Activated CD4-positive, alpha-beta T cell treated with anti-CD3 and anti-CD28 coated beads for 24 hours (primary cell): ENCODE measurements around the gene KCTD7.
"Not testable (repeated sequence)": the region's sequence is repeated elsewhere in the genome, so short reads cannot be mapped to it uniquely, and the experiment has no call there.

Source experiments
- DNase-seq, 2 donors: peaks; one replicate each; pipeline ENCODE4 v3.0.0-alpha.2; 2020; ENCODE audit warnings: low read depth in 2 of 2

The KCTD7 gene

DNA sequence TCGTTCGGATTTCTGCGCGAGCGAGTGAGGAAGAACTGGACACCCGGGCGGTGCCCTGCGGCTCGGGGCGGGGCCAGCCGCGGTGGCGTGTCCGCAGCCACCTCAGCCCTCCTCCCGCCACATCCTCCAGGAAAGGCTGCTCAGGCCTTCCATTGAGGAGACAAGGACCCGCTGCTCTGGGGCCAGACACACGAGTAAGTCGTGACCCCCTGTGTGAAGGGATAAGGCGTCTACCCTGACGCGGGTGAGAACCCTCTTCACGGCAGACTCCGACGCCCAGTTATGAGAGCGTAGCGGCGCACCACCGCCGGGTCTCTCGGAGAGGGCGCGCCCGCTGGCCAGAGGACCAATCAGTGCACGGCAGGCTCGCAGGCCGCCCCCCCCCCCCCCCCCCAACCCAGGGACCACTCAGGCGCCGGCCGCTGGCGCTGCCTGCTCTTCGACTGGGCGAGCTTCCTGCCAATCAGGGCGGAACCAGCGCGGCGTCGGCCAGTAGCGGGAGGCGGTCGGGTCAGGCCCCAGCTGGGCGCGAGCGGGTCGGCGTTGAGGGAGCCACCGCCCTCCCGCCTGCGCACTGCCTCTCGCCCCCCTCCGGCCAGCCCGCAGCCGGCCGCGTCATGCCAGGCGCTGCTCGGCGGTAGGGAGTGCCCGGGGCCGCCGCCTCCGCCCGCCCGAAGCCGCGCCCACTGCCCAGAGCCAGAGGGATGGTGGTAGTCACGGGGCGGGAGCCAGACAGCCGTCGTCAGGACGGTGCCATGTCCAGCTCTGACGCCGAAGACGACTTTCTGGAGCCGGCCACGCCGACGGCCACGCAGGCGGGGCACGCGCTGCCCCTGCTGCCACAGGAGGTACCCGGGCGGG is at the start of gene KCTD7:
Gene KCTD7 (plus strand): TSS at position 521 of the 861 bp plus-strand sequence. CDS start 184 bp downstream, at position 705.
- peak; percentile 88 to 90 for DNase-seq

DNA sequence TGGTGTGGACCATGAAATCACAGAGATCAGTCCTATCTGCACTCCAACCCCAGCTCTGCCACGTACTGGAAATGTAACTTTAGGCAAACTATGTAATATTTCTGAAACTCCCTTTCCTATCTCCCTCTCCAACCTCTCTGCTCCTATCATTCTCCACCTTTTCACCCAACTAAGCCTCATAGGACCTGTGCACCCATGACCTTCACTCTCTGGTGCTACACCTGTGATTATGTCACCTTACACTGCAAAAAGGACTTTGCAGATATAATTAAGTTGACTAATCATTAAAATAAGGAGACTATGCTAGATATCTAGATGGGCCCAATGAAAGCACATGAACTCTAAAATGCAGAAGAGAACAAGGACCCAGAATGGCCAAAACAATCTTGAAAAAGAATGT is 48.3 kb upstream of the KCTD7 start:
- DNase-seq: not testable (repeated sequence)

DNA sequence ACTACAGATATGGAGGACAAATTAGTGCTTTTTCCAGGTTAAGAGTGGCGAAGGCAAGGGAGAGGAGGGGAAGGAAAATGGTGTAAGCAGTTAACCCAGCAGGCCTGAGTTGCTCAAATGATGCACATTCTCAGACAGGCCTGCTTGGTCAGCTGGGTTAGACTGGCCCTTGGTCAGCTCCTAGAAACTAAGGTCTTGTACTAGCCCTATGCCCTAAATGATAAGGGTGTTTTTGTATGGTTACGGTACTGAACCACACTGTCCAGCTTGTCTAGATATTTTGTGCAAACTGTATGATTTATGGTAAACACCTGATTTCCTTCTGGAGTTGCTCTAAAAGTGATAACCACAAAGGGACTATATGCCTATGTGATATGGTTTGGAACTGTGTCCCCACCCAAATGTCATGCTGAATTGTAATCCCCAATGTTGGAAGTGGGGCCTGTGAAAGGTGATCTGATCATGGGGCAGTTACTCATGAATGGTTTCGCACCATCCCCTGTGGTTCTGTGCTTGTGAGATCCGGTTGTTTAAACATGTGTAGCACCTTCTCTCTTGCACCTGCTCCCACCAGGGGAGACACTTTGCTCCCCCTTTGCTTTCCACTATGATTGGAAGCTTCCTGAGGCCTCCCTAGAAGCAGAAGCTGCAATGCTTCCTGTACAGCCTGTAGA is 45.7 kb upstream of the KCTD7 start:
- not testable (repeated sequence) for DNase-seq

DNA sequence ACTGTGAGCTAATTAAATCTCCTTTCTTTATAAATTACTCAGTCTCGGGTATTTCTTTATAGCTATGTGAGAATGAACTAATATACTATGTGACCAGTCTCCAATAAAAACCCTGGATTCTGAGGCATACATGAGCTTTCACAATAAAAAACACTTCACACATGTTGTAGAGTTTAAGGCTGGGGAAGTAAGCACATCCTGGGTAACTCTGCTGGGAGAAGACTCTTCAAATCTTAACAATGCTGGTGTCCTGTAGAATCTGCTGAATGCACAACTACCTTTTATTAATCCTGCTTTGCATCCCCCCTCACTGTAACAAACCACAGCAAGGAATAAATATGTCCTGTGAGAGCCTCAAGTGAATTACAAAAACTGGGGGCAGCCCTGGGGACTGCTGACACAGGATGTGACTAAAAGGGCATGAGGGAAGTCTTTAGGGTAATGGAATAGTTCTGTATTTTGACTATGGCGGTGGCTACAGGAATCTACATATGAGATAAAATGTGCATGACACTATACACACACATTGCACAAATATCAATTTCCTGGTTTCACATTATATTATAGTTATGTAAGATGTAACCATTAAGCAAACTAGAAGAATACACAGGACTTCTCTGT is 45.1 kb upstream of the KCTD7 start:
- DNase-seq: no peak

DNA sequence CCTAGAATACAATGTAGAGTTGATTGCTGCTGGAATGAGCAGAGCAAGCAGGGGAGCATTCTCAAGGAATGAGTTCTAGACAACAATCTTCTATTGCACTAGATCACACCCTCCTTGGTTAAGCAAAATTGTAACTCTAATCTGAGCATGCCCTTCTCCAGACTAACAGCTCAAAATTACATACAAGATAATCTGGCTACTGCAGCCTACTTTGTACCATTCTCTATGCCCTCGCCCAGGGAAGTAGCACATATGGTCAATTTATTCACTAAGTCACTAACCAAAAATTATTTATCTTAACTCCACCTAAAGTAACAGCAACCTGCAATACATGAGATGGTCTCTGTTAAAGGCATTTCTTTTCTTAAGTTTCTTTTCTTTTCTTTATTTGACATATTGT is 42.5 kb upstream of the KCTD7 start:
- no peak for DNase-seq

DNA sequence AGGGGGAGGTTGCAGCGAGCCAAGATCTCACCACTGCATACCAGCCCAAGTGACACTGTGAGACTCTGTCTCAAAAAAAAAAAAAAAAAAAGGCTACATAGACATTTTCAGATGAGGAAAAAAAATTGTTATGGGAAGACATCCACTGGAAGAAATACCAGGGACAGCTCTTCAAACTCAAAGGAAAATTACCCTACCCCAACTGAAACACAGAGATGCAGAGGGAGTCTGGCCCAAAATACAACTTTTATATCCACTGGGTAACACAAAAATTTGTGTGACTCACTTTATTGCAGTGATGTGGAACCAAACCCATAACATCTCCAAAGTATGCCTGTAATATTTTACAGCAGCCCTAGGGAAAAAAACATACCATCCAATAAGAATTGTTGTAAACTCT is 40.5 kb upstream of the KCTD7 start:
- not testable (repeated sequence) for DNase-seq

DNA sequence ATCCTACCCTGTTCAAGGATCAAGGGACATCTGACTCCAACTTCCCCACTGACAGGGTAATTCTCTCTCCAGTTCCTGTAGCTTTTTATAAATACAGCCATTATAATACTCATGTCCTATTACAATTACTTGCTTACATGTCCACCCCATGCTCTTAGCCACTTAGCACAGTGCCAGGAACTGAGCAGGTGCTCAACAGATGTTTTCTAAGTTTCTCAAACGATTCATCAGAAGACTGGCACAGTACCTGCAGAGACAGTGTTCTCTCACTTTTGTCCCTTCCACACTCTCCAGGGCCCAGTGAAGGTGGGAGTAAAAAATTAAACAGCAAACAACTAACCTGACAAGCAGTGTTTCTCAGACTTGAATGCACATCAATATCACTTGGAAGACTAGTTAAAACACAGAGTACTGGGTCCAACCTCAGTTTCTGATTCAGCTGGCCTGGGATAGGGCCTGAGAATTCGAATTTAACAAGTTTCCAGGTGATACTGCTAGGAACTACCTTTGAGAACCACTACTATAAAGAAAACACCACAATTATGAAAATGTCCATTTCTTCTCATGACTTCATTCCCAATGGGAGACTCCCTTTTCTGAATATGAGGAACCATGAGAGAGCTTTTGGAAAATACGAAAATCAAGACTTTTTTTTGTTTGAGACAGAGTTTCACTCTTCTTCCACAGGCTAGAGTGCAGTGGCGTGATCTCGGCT is 39.7 kb upstream of the KCTD7 start:
- DNase-seq: not testable (repeated sequence)

DNA sequence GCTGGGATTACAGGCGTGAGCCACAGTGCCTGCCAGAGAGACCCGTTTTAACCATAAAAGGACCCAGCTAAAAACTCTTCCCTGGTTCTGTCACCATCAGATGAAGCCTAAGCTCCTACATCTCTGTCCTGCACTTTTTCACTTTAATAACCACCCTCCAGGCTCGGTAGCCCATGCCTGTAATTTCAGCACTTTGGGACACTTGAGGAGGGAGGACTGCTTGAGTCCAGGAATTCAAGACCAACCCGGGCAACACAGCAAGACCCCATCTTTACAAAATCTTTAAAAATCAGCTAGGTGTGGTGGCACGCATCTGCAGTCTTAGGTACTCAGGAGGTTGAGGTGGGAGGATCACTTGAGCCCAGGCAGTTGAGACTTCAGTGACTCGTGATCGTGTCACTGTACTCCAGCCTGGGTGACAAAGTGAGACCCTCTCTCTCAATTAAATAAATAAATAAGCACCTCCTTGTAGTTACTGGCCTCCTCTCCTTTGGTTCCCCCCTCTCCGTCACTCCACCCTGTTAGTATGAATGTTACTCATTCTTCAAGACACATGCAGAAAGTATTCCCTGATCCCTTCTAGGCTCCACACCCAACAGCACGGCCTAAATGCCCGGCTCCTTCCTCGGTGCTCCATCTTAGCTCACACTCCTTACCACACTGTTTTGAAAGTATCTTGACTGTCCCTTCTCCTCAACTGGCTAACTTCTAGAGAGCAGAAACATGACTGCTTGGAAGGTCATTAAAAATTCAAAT is 38.2 kb upstream of the KCTD7 start:
- not testable (repeated sequence) for DNase-seq

DNA sequence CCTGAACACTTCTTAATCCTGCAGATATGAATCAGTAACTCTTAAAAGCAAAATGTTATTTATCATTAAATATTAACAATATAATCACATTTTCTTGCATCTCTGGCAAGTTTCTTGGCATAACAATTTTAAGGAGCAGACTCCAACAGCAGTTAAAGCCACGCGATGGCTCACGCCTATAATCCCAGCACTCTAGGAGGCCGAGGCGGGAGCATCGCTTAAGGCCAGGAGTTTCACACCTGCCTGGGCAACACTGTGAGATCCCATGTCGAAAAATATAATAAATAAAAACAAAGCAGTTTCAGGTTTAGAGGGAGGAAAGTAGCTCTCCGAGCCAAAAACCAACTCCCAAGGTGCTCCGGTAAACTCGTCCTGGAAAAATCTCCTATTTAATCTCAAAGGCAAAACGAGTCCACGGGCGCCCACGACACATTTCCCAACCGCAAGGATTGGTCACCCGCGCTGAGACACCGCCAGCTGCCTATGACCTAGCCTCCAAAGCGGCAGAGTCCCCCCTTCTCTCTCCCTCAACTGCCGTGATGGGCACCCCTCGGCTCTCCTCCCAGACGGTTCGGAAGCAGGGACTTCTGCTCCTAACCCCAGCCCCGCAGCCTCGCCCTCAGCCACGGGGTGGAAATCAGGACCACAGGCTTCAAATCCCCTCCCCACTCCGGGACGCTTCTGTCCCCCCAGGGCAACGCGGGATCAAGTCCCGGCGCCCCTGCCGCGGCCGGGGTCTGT is 37.5 kb upstream of the KCTD7 start:
- DNase-seq: not testable (repeated sequence)

DNA sequence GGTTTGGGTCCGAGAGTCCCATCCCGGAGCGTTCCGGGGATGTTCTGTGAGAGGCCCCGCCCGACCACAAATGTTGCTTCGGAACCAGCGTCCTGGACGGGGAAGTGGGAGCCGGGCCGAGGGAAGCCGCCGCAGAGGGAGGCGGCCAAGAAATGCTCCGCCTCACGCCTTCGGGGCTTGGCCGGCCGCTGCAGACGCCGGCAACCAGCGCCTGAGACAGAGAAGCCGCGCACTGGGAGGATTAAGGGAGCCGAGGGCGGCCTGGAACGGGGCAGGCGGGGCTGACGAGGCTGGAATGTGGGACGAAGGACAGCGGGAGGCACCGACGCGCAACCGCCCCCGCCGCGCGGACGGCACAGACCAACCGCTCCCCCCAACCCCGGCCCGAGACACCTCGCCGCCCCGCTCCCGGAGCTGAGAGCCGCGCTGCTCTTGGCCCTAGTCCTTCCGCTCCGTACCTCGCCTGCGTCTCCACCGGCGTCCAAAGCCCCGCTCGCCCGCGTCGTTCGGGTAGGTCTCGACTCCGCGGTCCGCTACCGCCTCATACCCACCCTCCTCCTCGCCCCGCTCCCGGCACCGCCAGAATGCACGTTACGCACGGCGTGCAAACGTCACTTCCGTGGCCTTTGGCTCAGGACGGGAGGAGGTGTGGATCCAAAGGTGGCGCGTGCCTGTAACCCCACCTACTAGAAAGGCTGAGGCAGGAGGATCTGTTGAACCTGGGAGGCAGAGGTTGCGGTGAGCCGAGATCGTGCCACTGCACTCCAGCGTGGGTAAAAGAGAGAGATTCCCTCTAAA is 36.7 kb upstream of the KCTD7 start:
- DNase-seq: peak; percentile 81 to 85

DNA sequence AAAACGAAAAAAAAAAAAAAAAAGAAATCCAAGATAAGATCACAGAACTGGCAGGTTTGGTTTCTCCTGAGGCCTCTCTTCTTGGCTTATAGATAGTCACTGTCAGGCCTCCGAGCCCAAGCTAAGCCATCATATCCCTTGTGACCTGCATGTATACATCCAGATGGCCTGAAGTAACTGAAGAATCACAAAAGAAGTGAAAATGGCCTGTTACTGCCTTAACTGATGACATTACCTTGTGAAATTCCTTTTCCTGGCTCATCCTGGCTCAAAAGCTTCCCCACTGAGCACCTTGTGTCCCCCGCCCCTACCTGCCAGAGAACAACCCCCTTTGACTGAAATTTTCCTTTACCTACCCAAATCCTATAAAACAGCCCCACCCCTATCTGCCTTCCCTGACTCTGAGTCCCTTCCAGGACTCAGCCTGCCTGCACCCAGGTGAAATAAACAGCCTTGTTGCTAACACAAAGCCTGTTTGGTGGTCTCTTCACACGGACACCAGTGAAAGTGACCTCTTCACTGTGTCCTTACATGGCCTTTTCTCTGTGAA is 36.0 kb upstream of the KCTD7 start:
- DNase-seq: not testable (repeated sequence)

DNA sequence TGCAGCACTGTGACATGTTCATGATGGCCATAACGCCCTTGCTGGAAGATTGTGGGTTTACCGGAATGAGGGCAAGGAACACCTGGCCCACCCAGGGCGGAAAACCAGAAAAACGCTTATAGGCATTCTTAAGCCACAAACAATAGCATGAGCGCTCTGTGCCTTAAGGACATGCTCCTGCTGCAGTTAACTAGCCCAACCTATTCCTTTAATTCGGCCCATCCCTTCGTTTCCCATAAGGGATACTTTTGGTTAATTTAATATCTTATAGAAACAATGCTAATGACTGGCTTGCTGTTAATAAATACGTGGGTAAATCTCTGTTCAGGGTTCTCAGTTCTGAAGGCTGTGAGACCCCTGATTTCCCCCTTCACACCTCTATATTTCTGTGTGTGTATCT is 34.6 kb upstream of the KCTD7 start:
- DNase-seq: not testable (repeated sequence)

DNA sequence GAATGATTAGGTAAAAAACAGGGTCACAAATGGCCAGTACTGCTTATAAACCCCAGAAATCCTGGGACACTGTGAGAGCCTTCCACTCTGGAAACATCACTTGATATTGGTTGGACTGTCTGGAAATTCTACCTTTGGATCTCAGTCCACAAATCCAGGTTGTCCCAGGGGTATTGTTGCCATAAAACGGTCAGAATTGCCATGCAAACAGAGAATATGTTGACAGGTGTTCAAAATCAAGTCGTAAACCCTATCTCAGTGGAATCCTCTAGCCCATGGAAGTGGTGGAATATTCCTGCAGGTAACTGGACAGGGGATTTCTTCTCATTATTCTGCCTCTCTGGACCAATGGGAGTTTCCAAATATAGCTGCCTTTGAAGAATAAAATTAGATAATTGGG is 31.2 kb upstream of the KCTD7 start:
- DNase-seq: no peak

DNA sequence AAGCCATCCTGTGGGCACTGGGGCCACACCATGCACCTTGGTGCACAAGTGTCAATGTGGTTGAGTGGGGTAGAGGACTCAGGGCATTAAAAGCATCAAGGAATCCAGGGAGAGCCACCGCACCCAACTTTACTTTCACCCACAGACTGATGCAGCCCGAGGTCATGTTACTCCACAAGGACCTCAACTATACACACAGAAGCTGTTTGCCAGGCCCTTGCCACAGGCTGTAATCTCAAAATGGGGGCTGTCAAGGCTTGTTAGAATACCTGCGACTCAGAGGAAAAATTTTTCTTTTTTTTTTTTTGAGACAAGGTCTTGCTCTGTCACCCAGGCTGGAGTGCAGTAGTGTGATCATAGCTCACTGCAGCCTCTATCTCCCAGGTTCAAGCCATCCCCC is 26.5 kb upstream of the KCTD7 start:
- DNase-seq: no peak

DNA sequence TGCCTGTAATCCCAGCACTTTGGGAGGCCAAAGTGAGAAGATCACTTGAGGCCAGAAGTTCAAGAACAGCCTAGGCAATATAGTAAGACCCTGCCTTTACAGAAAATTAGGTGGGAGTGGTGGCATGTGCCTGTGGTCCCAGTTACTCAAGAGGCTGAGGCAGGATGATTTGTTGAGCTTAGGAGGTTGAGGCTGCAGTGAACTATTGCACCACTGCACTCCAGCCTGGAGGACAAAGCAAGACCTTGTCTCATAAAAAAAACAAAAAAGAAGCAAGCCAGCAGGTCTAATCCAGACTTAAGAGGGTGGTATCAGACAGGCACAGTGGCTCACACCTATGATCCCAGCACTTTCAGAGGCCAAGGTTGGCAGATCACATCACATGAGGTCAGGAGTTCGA is 24.5 kb upstream of the KCTD7 start:
- DNase-seq: no peak

DNA sequence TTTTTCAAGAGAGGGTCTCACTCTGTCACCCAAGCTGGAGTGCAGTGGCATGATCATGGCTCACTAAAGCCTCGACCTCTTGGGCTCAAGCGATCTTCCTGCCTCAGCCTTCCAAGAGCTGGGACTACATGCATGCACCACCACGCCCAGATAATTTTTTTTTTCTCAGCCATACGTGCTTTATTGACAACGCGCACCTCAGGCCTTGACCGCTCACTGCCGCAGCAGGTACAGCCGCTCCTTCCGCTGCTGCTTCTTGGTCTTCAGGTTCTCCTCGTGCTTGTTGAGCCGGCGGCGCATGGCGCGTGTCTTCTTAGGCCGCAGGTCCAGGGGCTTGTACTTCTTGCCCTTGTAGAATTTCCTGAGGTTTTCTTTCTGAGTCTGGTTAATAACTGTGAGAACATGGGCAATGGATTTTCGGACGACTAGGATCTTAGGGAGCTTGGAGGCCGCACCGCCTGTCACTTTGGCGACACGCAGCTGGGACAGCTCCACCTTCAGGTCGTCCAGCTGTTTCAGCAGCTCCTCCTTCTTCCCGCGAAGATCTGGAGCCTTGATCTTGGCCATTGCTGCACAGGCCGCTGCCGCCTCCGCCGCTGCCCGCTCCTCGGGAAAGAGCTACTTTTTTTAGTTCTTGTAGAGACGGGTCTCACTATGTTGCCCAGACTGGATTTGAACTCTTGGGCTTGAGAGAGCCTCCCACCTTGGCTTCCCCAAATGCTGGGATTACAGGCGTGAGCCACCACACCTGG is 22.0 kb upstream of the KCTD7 start:
- DNase-seq: not testable (repeated sequence)

DNA sequence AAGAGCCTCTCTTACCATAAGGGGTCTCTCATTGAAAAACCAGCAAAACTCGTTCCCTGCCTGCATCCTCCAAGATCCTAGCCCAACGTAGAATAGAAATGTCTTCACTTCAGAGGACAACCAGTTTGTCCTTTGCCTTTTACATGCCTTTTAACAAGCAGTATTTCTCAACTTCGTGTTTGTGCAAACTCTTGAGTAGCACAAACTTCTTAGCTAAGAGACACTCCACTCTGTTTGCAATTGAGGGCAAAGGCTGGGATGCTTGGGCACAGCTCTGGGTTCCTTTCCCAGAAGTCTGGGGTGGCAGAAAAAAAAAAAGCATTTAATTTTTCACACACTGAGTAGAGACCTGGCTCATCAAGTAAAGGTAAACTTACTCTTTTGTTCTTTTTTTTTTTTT is 19.5 kb upstream of the KCTD7 start:
- DNase-seq: no peak

DNA sequence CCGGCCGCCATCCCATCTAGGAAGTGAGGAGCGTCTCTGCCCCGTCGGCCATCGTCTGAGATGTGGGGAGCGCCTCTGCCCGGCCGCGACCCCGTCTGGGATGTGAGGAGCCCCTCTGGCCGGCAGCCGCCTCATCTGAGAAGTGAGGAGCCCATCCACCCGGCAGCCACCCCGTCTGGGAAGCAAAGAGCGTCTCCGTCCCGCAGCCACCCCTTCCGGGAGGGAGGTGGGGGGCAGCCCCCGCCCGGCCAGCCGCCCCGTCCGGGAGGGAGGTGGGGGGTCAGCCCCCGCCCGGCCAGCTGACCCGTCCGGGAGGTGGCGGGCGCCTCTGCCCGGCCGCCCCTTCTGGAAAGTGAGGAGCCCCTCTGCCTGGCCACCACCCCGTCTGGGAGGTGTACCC is 14.1 kb upstream of the KCTD7 start:
- DNase-seq: not testable (repeated sequence)

DNA sequence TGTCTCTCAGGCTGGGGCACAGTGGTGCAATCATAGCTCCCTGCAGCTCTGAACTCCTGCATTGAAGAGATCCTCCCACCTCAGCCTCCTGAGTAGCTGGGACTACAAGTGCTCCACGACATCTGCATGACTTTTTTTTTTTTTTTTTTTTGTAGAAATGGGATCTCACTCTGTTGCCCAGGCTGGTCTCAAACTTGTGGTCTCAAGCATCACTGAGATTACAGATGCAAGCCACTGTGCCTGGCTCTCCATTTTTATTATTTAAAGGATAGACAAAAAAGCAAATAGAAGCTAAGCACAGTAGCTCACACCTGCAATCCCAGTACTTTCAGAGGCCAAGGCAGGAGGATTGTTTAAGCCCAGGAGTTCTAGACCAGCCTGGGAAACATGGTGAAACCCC is 13.0 kb upstream of the KCTD7 start:
- no peak for DNase-seq
